ENCODE data around the gene C2orf76.

Gene C2orf76

DNA sequence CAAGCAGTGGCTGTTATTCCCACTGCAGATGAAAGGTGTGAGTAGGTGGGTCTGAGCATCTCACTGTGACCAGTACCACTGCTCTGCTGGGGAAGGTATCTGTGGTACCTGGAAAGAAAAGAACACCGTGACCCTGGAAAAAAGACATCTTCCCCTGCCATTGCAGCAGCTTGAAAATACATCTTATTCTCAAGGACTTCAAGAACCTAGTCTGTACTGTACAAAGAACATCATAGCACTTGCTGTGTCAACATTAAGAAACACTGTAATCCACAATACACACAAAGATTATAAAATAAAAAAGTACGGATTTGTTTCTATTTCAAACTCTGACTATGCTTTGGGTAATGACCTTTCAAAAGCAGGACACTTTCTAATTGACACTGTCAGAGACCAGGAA, 28.9 kb downstream of the C2orf76 start:
- no peak for DNase-seq

DNA sequence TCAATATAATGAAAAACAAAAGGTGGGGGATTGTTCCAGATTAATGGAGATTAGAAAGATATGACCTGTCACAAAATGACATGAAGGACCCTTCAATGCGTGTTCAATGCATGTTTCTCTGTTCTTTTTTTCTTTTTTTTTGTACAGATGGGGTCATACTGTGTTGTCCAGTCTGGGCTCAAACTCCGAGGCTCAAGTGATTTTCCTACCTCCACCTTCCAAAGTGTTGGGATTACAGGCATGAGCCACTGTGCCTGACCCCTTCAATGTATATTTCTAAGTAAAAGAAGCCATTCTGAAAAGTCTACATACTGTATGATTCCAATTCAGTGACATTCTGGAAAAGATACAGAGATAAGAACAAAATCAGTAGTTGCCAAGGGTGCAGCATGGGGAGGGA, 32.8 kb downstream of the C2orf76 start:
- no peak for DNase-seq

DNA sequence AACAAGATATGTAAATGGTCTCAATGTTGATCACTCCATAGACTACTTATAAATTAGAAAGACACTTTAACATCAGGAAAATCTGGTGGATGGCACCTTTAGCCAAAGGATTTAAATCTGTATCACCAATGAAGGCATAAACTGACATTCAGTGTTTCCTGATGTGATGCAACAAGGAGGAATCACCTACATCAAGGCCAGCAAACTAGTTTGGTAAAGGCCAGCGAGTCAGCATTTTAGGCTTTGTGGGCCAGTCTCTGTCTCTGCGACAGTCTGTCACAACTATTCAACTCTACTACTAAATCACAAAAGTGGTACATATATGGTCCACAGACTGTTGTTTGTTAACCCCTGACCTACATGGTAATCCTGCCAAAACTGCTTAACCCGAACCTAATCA, 33.3 kb downstream of the C2orf76 start:
- no peak for DNase-seq

DNA sequence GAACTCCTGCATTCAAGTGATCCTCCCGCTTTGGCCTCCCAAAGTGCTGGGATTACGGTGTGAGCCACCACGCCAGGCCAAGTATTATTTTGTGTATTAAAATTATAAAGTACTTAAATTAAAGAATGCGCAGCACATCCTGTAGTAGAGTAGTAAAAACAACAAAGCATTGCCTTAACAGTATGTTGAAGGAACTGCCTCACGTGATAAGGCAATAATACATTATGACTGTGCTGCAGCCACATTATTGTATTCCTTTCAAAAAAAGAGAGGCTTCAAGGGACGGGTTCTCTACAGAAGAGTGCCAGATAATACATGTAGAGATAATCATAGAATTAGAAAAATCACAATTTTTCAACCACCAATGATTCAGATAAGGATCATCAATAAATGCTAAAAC, 33.7 kb downstream of the C2orf76 start:
- no peak for DNase-seq

GRCh38 chr2:119327431-119327830, 39.2 kb downstream of the C2orf76 start:
- no peak for DNase-seq

DNA sequence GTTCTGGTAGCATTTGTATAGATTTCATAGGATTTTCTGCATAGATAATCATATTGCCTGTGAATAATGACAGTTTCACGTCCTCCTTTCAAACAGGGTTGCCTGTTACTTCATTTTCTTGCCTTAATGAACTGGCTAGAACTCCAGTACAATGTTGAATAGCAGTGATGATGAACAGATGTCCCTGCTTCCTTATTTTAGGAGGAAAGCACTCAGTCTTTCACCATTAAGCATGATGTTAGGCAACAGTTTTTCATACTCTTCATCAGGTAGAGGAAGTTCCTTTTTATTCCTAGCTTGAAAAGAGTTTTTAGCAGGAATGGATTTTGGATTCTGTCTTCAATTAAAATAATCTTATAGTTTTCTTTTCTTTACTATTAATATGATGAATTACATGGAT, 39.7 kb downstream of the C2orf76 start:
- no peak for DNase-seq

DNA sequence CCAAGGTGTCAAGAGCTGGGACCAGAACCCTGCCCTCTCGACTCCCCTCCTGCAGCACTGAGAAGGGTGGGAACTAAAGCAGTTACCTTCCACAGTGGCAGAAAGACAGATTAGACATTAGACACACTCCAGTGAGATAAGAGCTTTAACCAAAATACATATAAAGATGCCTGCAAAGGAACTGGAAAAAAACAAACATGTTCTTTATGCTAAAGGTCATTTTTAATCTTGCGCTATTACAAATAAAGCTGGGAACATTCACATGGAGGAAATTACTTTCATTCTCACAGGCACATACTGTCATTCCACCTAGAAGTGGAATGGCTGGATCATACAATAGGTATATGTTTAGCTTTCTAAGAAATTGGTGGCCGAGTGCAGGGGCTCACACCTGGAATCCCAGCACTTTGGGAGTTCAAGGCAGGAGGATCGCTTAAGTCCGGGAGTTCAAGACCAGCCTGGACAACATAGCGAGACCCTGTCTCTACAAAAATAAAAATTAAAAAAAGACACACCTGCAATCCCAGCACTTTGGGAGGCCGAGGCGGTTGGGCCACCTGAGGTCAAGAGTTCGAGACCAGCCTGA, 41.9 kb downstream of the C2orf76 start:
- no peak for DNase-seq

DNA sequence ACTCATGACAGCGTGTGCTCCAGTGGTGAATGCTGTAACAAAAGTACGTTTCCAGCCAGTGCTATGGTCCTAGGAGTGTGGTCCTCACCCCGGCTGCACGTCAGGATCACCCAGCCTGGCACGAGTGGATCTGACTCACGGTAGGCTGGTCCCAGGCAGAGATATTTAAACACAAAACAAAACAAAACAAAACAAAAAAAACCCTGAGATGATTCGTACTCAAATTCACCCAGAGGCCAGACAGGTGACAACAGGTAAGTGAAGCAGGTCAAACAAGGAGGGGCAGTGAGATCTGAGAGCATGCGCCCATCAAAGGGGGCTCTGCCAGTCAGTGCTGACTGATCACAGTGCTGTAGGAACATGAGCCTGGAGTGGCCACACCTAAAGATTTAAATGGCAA, 43.2 kb downstream of the C2orf76 start:
- DNase-seq, result no peak

GRCh38 chr2:119319593-119319992, 47.0 kb downstream of the C2orf76 start:
- no peak for DNase-seq

- DNase-seq, result no peak
Measured at GRCh38 chr2:119317554-119317953, 49.1 kb downstream of the C2orf76 start.

DNA sequence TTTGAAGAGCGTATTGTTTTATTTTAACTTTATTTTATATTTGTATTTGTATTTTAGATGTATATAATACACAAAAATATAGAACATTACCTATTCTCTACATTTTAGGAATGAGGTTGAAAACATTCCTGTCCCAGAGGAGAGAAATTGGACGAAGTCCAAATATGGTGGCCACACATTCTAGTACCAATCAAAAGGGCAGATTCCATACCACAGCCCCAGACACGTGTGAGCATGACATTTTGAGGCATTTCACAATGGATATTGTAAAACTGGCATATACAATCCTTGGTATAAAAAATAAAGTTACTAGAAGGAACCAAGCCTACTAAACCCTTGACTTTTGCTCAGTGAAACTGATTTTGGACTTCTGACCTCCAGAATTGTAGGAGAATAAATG, 50.6 kb downstream of the C2orf76 start:
- DNase-seq, result no peak

- DNase-seq, result no peak
Measured at GRCh38 chr2:119315241-119315925, 51.3 kb downstream of the C2orf76 start.

DNA sequence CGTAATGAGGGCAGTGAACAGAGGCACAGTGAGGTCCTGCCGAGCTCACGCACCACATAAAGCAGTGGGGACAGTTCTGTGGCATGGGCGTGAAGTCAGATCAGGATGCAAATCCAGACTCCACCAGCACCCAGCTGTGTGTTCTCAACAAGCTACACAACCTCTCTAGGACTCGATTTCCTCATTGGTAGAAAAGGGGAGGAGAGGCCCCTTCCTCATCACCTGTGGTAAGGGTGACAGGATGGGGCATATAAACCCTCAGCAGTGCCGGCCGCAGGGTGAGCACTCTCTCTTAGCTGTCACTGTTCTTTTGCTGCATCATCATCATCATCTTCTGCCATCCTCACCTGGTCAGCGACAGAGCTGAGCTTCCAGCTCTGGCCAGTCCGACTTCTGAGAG, 54.8 kb downstream of the C2orf76 start:
- no peak for DNase-seq

DNA sequence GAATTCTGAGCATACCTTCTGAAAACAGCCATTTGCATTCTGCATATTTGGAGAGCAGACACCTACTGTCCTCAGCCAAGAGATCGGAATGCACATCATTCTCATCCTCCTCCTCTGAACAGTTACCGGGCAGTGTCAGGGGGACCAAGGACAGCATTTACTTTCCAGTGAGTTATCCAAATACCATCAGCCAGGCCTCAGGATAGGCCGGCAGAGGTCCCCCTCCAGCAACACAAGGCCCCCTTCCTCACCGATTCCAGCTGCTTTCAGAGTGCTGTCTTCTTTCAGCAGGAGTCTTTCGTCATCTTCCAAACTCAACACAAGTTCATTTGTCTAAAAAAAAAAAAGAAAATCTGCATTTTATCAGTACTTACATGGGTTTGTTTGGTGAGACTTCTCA, 55.3 kb downstream of the C2orf76 start:
- no peak for DNase-seq

GRCh38 chr2:119308793-119309330, 57.8 kb downstream of the C2orf76 start:
- DNase-seq, result no peak

DNA sequence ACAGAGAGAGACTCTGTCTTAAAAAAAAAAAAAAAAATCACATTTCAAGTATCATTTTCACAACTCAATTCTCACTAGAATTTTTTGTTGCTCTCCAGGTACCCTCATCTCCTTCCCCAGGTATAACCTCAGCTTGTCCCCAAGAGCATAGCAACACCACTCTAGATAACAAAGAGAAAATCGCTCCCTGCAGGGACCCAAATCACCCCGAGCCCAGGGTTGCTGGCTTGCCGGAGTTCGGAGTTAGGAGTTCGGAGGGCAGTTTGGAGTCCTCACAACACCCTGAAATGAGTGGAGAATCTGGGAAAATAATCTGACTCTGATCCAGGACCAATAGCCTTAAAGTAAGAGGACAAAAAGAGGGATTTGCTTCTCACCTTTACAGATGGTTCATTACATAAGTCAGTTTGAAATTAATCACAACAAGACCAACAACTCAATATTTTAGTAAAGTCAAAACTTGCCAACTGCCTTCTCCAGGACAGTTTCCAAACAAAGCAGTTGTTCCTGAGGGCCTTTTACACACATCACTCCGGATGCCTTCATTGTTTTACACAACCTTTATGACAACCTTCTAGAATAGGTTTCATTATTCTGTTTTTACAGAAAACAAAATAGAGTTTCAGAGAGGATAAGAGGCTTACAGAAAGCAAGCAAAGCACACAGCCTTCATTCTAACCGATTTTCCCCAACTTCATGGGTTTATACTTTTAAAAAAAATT, 59.1 kb downstream of the C2orf76 start:
- no peak for DNase-seq

DNA sequence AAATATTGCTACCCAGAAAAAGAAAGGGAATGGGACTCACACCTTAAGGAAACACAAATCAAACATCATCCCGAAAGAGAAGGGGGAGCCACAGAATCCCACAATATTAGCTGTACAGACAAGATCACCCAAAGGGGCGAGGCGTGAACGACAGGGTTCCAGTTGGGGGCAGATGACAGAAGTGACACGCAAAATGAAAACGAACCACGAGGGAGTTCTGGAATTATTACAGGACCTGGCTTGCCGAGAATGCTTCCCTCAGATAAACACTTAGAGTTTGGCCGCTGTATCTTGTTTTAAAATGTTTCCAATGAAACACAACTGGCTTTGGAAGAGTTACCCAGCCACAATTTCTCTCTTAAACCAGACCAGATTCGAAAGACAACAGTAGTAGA, 60.4 kb downstream of the C2orf76 start:
- no peak for DNase-seq

- DNase-seq, result no peak
Measured at GRCh38 chr2:119305497-119306195, 61.0 kb downstream of the C2orf76 start.

- no peak for DNase-seq
Measured at GRCh38 chr2:119304847-119305246, 61.8 kb downstream of the C2orf76 start.

- DNase-seq, result no peak
Measured at GRCh38 chr2:119301413-119301812, 65.2 kb downstream of the C2orf76 start.

GRCh38 chr2:119295688-119296375, 70.8 kb downstream of the C2orf76 start:
- DNase-seq, result no peak

DNA sequence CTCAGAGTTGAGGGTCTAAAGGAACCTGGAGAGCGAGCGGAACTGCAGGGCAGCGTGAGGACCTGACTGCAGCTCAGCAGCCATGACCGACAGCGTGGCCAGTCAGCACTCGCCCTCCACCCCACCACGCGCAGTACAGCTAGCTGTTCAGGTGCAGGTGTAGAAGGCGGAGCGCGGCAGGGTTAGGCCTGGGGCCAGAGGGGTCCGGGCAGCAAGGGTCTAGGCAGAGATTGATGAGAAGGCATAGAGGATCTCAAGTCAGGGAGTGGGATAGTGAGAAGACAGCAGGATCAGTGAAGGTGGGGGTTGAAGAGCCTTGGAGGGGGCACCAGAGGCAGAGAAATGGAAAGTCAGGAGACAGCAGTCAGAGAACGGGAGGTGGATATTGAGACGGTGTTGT, 72.0 kb downstream of the C2orf76 start:
- no peak for DNase-seq

- no peak for DNase-seq
Measured at GRCh38 chr2:119293900-119294299, 72.7 kb downstream of the C2orf76 start.
